Smooth muscle cell of the brain vasculature (primary cell): ENCODE data around the gene LHPP.
"Not testable (repeated sequence)": the region's sequence is repeated elsewhere in the genome, so short reads cannot be mapped to it uniquely, and the experiment has no call there.

Source experiments
- DNase-seq: peaks from one replicate; pipeline ENCODE4 v3.0.0-alpha.2; 2012; ENCODE audit warnings: low read depth, low spot score

Gene LHPP

DNA sequence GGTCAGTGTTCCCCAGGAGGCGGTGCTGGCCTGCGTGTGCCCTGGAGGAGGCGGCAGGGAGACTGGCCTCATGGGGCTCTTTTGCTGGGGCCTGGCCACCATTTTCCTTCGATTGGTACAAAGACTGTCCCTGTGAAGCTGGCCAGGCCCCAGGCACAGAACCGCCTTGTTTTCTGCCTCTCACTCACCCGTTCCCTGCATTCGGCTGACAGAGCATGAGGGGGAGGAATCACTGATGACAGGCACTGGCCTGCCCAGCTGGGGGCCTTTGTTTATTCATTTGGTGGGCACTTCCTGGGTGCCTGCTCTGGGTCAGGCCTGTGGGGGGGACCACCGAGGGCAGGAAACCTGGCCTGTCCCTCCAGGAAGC, 143.4 kb downstream of the LHPP start:
- DNase-seq = no peak

DNA sequence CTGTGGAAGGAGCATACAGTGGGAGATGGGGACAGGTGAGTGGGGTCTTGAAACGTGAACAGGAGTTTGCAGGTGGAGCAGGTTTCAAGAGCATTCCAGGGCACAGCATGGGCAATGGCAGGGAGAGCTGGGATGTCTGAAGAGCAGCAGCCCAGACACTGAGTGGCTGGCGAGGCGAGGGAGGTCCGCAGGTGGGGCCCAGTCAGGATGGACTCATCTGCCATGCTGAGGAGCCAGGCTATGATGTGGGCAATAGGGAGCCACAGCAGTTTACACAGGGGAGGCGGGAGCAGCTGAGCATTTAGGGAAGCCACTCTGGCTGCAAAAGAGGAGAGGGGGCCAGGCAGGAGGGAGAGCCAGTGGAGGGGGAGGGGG, 143.8 kb downstream of the LHPP start:
- DNase-seq = no peak

- no peak for DNase-seq
These were observed 144.5 kb downstream of the LHPP start for GRCh38 chr10:124605856-124606812.

DNA sequence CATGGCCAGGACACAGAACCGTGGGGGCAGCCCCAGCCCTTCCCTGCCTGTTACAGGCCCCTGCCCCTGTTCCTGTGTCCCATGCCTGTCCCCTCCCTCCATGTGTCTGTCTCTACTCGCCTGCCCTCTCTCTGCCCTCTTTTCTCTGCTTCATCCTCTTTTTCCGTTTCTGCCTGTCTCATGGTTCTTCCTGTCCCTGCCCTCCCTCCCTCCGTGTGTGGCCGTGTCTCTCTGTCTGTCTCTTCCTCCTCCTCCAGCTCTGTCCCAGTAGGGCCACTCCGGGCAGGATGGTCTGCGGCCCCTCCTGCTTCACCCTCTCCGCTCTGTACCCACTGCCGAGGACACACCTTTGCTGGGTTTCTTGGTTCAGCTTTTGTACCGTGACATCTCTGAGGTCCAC, 145.2 kb downstream of the LHPP start:
- no peak for DNase-seq

DNA sequence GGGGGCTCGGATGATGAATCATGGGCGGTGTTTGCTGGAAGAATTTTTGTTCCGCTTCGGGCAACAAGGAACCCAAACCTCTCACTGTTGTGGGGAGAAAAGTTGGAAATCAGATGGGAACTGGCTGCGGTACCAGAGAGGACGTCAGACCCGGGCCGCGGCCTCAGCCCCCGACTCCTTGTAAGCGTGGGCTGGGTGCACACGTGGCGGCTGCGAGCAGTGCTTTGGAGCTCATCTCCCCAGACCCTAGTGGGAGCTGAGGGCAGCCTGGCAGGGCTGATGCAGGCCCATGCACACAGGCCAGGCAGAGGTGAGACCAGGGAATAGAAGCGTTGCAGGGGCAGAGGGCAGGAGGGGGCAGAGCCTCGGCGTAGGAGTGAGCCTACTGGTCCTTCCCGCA, 146.1 kb downstream of the LHPP start:
- DNase-seq = no peak

GRCh38 chr10:124608093-124608721, 146.6 kb downstream of the LHPP start:
- no peak for DNase-seq

- DNase-seq = no peak
These were observed 148.1 kb downstream of the LHPP start for GRCh38 chr10:124609698-124610097.

DNA sequence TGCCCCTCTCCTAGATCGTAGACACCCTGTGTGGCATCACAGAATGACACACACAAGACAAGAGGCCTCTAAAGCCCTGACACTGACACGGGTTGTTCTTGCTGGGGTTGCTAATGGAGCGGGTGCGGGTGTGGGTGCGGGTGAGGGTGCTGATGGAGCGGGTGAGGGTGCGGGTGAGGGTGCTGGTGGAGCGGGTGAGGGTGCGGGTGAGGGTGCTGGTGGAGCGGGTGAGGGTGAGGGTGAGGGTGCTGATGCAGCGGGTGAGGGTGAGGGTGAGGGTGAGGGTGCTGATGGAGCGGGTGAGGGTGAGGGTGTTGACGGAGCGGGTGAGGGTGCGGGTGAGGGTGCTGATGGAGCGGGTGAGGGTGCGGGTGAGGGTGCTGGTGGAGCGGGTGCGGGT, 148.6 kb downstream of the LHPP start:
- DNase-seq = not testable (repeated sequence)

DNA sequence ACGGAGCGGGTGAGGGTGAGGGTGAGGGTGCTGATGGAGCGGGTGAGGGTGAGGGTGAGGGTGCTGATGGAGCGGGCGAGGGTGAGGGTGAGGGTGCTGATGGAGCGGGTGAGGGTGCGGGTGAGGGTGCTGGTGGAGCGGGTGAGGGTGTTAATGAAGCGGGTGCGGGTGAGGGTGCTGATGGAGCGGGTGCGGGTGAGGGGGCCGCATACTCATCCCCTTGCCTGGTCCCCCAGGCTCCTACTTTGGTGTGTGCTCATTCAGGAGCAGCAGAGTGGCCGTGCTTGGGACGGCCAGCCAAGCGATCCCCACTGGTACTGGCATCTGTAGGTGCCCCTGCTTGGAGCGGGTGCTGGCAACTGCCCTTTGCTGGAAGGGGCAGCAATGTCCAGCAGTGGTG, 149.2 kb downstream of the LHPP start:
- not testable (repeated sequence) for DNase-seq

GRCh38 chr10:124611738-124612137, 150.1 kb downstream of the LHPP start:
- no peak for DNase-seq

DNA sequence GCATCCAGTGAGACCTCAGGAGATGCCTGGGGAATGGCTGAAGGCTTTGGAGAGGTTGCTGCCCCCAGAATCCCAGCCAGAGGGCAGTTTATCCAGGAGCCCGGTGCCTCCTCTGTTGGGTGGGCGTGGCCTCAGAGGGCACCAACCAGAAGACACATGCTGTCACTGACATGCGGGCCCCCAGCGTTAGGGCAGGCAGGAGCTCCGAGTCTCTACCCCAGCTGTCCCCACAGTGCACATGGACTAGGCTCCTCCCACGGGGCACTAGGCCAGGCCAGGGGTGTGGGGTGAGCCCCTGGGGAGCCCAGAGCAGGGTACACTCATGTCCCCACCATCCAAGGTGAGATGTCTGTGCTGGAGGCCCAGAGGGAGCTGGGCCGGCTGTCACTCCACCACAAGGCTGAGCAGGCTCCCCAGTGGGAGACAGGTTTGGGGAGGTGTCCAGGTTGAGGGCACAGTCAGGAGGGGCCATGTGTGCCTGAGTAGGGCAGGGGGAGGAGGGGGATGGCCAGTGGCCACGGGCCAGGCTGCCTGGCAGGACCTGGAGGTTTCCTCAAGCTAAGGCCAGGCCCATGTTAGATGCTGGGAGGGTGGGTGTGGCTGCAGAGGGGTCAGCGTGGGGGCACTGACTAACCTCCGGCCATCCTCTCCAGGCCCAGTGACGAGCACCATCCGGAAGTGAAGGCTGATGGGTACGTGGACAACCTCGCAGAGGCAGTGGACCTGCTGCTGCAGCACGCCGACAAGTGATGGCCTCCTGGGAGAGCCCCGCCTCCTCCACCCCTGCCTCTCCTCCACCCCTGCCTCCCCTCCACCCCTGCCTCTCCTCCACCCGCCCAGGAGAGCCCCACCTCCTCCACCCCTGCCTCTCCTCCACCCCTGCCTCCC, 151.2 kb downstream of the LHPP start:
- no peak for DNase-seq

DNA sequence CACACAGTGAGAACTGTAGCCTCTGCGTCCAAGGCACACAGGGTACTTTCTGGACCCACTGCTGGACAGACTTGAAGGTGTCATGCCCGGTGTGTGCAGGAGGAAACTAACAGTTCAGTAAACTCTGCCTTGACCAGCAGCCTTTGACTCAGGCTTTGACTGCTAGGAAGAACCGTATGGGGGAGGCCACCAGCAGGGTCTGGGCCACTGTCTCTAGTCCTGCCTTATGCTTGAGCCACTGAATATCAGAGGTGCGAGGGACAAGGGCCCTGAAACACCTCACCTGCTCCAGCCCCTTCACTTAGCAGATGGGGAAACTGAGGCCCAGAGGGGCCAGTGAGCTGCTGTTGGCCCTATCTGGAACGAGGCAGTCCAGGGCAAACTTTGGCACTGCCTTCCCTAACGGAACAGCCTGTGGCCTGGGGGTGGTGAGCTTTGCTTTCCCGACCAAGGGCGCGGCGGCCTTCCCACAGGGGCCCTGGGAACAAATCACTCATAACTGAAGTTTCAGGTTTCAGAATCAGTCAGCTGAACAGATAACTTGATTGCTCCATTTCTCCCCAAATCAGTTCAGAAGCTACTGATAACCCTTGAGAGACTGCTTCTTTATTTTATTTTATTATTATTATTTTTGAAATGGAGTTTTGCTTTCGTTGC, 152.5 kb downstream of the LHPP start:
- no peak for DNase-seq

GRCh38 chr10:124615259-124615658, 153.6 kb downstream of the LHPP start:
- no peak for DNase-seq

DNA sequence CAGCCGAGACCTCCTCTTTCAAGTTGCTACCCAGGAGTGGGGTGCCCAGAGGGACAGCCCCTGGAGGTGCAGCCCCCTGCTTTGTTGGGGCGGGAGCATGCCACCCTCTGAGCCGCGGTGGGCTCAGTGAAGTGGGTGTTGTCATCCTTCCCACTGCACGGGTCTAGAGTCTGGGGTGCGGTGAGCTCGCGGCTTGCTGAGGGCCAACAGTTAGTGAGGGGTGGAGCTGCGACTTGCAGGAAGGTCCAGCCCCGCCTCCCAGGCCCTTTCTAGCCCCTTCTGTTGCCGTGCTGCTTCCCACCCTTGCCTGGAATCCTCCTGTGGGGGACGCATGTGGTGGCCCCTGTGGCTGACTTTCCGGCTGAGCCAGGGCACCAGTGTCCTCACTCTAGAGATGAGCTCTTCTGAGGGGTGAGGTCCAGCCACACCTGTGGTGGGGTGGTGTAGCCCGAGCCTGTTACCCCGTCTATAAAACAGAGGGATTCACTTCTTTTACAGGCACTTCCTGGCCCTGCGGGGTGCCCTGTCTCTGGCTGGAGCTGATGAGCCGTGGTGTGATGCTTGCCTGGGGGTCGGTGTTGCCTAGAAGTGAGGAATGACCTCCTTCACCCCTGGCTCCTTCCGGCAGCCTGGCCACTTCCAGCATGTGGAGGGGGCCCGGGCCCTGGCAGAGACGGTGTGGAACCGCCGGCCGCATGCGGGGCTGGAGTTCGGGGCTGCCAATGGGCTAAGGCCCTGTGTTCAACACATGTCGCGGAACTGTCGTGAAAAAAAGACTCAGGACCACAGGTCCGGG, 154.6 kb downstream of the LHPP start:
- DNase-seq = no peak

- no peak for DNase-seq
These were observed 155.2 kb downstream of the LHPP start for GRCh38 chr10:124616836-124617130.

DNA sequence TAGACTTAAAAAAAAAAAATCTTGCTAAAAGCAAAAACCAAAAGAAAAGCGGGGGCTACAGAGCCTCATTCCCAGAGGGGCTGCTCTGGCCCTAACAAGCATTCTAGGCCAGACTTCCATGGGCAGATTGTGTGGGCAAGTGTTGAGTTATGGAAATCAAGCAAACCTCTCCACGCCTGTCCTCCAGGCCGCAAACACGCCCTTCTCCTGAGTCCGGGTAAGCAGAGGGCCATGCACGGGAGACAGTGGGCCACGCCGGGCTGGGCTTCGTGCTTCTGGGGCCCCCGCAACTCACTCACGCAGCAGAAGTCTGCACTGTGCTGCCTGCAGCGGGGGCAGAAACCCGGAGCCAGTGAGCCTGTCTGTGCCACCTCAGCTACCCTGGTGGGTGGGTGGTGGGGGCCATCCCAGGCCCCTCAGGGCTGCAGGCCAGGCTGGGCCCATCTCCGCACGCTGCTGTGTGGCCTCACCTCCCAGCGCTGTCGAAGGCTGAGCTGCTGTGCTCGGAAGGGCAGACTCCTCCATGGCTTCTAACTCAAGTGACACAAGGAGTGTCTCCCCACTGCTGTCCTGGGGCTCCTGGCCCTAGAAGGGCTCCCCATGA, 156.9 kb downstream of the LHPP start:
- no peak for DNase-seq

DNA sequence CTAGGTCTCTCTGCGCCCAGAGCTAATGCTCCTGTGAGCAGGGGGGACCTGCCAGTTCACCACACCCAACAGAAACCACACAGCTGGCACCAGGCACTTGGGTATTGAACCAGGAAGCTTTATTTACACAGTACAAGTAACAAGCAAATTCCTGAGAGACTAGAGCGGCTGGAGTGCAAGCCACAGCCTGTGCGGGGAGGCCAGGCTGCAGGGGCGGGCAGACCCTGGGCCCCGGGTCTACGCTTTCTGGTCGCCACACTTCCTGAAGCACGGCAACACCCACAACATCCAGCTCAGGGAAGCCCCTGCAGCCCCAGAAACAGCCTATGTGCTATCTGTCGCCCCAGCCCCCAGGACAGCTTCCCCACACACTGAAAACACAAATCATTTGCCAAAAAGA, 157.6 kb downstream of the LHPP start:
- DNase-seq = no peak

DNA sequence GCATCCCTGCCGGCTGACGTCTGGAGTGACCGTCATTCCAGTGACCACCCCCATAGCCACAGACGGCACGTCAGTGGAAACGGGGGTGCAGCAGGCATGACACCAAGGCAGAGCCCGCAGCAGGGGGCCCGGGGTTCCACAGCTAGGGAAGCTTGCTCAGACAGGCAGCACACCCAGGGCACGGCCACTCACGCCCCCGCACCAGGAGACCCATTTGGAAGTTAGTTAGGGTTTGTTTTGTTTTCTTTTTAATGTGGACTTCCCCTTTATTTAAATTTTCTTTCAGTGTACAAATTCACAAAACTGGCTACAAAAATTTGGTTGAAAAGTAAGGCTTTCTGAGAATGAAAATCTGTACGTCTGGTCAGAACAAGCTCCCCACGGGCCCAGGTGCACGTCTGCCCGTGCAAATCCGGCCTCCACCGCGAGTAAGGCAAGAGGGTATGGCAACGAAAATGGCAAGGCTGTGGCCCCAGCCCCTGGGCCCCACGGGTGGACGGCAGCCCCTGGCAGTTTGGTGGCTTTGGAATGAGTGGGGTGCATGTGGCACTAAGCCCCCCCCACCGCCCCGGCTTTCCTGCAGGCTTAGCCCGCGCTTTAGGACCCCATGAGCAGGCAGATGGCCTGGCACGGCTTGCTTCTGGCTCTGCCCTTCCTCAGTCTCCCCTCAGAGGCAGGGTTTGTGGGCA, 158.3 kb downstream of the LHPP start:
- DNase-seq = no peak

DNA sequence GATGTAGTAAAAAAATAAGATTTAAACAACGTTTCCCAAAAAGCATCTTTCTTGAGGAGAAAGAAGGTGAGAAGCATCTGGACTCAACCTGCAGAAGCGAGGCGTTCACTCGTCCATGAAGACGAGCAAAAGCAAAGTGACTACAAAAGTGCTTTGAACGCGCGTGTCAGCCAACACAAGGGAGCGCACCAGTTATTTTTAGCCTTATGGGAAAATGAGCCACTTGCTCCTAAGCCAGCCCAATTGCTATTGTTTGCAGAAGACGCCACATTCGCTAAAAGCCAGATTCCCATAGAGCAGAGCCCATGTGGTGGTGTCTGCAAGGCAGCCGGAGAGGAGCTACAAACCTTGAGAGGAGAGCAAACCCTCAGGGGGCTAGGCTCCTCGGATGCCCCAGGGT, 160.0 kb downstream of the LHPP start:
- DNase-seq = no peak

DNA sequence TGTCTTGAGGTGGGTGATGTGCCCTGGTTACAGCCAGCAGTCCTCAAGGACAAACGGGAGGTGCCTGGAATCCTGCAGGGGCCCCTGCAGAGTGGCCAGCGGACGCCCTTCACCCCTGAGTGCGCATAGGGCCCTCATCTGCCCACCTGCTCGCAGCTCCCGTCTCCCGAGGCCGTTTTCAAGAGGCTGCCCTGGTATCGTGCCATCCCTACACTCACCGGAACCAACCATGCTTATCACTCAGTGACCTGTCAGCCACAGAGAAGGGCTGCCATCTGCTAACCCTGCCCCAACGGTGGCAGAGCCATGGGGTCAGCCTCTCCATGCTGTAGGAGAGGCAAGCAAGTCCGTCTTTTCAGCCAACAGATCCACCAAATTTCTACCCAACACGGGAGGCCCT, 160.5 kb downstream of the LHPP start:
- DNase-seq = no peak
